NT2/D1 (cell line): ENCODE measurements around the gene UCP3.

Source experiments
- SUZ12 ChIP-seq: IDR thresholded peaks from 2 replicates; pipeline ENCODE4 v1.6.1; 2011; ENCODE audit not compliant: insufficient read length, insufficient read depth; ENCODE audit errors: extremely low read depth
- YY1 ChIP-seq: IDR thresholded peaks from 2 replicates; pipeline ENCODE4 v1.6.1; 2011; ENCODE audit not compliant: insufficient read length, insufficient read depth
- ZNF274 ChIP-seq: IDR thresholded peaks from 2 replicates; pipeline ENCODE4 v1.6.1; 2011; ENCODE audit warnings: mild to moderate bottlenecking, low read depth, low read length

DNA sequence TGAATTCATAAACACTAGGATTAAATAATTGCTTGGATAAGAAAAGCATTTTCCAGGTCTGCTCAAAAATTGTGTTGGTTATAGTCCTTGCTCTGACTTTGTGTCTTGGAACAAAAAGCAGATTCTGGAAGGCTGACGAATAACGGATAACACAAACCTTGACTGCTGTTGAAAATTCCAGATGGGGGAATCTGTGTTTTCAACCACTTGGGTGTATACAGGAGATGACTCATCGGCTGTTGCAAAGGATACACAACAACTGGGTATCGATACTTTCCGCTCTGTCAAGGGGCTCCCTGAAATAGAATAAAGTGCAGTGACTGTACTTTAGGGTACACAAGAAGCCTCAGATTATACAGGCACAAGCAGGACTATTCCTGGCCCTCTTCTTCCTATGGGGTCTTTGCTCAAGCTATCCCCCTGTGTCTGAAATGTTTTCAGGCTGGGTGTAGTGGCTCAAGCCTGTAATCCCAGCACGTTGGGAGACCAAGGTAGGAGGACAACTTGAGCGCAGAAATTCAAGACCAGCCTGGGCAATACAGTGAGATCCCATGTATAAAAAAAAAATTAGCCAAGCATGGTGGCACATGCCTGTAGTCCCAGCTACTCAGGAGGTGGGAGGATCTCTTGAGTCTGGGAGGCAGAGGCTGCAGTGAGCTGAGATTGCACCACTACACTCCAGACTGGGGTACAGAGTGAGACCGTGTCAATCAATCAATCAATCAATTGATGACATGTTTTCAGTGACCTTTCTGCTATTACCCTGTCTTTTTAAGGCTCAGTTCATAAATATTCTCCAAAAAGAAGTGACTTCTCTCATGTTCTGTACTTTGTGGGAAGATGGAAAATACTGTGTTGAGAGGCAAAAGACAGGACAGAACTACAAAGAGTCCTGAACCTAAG is 48.6 kb upstream of the UCP3 start:
- no peak for TF ChIP-seq YY1
- no peak for TF ChIP-seq SUZ12
- TF ChIP-seq ZNF274, result no peak
